ENCODE results near the gene ARHGAP26.

Gene ARHGAP26

GRCh38 chr5:143228597-143229293 lies 458.6 kb downstream of the ARHGAP26 start:
- peak; percentile 35 for DNase-seq (ENCODE audit: low spot score)

GRCh38 chr5:143229426-143229895 lies 459.3 kb downstream of the ARHGAP26 start:
- DNase-seq (ENCODE audit: low spot score) = peak; percentile 10

- peak; percentile 62 for DNase-seq (ENCODE audit: low spot score)
These were observed 459.9 kb downstream of the ARHGAP26 start for GRCh38 chr5:143229896-143230675.

DNA sequence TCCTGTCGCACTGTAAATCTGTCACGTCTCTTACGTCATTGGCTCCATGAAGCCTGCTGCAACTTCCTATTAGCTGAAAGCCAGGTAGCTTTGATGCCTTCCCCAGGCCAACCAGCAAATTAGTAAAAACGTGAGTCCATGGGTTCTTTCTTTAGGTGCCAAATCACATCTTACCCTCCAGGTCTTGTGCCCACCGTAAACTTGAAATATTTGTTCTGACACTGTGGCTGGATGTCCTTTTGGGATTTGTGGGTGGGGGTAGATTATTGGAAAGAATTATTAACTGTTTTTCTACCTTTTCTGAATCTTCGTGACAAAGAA lies 460.5 kb downstream of the ARHGAP26 start:
- DNase-seq (ENCODE audit: low spot score) = no peak

- DNase-seq (ENCODE audit: low spot score) = no peak
These were observed 461.2 kb downstream of the ARHGAP26 start for GRCh38 chr5:143231416-143231815.

DNA sequence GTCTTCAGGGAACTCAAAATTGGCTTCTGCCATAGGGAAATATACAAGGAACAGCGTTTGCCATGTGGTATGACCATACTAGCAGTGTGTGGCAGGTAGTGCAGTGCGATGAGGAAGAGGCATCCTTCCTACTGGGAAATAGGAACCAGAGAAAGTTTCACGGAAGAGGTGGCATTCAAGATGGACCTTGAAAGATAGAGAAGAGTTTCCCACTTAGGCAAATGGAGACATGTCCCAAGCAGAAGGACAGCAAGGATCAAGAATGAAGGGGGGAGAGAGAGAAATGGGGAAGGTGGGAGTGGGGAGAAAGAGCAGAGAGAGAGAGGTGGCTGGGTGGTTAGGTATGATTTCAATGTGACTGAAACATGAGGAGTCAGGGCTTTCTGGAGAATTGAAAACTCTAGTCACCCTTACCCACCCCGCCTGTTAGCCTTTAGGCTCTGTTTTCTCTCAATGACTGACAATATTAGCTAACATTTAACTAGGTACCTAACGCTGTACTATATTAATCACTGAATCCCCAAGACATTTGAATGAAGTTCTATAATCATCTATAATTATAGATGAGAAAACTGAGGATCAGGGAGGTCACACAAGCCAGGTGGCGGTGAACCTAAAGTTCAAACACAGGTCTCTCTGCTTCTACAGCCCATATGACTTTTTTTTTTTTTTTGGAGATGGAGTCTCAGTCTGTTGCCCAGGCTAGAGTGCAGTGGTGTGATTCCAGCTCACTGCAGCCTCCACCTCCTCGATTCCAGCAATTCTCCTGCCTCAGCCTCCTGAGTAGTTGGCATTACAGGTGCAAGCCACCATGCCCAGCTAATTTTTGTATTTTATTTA lies 462.0 kb downstream of the ARHGAP26 start:
- no peak for DNase-seq (ENCODE audit: low spot score)

DNA sequence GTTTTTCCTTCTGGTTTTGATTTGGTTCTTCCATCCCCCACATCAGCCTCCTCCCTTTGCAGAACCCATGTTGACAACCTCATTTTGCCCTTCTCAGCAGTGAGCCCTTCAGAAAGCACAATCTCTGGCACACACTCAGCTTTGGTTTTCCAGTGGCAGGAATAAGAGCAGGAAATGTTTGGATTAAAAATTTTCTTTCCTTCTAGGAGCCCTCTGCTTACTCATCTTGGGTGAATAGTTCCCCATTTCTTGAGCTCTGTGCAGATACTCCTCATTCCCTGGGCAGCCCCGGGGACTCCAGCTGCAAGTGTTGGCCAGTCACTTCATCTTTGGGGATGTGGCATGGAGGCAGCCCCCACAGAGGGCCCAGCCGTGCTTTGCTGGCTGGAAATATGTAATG lies 462.9 kb downstream of the ARHGAP26 start:
- no peak for DNase-seq (ENCODE audit: low spot score)

DNA sequence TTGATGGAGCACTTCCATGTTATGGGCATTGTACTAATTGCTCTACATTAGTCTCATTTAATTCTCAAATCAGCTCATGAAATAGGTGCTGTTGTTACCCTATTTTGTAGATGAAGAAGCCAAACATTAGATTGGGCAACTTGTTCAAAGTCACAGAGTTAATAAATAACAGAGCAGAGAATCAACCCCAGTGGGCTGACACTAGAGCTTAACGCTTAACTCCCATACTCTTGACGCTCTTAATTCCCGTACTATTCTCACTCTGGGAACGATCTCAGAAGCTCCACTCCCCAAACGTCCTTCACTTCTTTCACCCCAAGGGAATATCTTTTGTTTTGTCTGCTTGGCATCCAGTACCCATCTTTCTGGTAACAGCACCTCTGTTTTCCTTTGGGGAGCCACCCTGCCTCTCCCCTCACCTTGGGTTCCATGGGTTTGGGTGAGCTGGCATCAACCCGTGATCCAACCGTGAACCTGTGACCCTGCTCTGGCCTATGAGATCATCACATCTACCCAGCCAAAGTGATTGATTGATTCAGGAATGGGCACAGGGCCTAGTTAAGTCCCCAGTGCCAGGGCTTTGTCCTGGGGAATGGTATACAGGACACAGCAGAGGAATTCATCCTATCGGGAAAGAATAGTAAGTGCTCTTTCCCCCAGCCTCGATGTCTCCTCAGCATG lies 464.1 kb downstream of the ARHGAP26 start:
- DNase-seq (ENCODE audit: low spot score) = no peak

GRCh38 chr5:143235423-143235822 lies 465.2 kb downstream of the ARHGAP26 start:
- no peak for DNase-seq (ENCODE audit: low spot score)

DNA sequence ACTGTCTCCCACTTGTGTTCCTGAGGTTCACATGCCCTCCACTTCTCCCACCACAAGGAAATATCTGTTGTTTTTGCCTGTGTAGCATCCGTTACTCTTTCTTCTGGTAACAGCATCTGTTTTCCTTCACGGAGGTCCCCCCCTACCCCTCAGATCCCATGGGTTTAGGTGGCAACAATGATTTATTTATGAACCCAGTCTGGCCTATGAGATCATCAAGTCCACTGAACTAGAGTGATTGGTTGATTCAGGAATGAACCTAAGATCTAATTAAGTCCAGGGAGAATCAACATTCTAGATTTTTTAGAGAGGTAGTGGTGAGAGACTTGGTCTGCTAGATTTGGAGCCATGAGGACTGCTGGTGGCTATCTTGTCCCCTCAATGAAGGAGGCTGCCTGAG lies 466.5 kb downstream of the ARHGAP26 start:
- DNase-seq (ENCODE audit: low spot score) = no peak

- no peak for DNase-seq (ENCODE audit: low spot score)
These were observed 467.5 kb downstream of the ARHGAP26 start for GRCh38 chr5:143237664-143238063.

DNA sequence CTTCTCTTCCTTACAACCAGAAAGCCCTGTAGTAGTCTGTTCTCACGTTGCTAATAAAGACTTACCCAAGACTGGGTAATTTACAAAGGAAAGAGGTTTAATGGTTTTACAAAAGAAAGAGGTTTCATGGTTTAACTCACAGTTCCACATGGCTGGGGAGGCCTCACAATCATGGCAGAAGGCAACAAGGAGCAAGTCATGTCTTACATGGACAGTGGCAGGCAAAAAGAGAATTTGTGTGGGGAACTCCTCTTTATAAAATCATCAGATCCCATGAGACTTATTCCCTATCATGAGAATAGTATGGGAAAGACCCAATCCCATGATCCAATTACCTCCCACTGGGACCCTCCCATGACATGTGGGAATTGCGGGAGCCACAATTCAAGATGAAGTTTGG lies 468.4 kb downstream of the ARHGAP26 start:
- no peak for DNase-seq (ENCODE audit: low spot score)

GRCh38 chr5:143239882-143240518 lies 469.8 kb downstream of the ARHGAP26 start:
- DNase-seq (ENCODE audit: low spot score) = no peak

DNA sequence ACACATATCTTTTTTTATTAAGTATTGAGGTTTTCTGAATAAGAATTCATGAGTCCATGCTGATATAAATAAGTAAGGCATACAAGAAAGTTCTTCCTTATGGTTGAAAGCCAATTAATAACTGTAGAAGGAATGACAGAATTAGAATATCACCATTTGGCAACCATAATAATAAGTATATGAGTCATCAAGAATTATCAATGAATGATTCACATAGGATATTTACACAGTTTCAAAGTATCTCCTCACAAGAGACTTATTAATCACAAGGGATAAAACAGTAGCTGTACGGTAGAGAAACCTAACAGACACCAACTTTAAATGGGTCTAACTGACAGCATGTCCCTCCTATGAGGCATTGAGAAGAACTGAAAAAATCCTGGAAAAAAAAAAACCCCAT lies 471.7 kb downstream of the ARHGAP26 start:
- DNase-seq (ENCODE audit: low spot score) = no peak

- no peak for DNase-seq (ENCODE audit: low spot score)
These were observed 472.9 kb downstream of the ARHGAP26 start for GRCh38 chr5:143243103-143243502.

DNA sequence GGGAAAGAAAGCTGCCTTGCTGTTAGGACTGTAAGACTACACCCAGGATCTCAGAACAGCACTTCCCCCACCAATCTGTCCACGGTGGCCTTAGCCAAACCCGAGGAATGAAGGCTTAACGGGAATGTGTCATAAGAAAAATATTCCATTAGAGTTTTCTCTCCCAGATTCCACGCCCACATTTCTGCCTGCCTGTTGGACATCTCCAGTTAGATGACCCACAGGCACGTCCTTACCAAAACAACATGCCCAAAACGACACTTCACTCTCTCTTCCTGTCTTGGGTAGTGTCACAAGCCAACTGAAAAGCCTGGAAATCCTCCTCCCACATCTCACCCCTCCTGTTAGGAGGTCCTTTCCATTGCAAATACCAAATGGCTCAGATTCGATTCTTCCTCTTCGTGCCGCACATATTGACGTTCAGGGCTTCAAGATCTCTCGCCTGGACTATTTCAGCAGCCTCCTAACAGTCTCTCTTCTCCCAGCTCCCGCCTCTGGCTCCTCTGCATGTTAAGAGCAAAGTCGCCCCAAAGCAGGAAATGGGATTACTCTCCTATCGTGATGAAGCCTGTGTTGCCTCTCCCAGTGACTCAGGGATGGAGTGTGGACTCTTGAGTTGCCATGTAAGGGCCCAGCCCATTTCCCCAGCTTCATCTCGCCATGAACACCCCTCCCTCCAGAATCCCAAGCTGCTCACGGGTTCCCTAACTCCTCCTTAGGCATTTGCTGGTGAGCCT lies 474.0 kb downstream of the ARHGAP26 start:
- DNase-seq (ENCODE audit: low spot score) = no peak

DNA sequence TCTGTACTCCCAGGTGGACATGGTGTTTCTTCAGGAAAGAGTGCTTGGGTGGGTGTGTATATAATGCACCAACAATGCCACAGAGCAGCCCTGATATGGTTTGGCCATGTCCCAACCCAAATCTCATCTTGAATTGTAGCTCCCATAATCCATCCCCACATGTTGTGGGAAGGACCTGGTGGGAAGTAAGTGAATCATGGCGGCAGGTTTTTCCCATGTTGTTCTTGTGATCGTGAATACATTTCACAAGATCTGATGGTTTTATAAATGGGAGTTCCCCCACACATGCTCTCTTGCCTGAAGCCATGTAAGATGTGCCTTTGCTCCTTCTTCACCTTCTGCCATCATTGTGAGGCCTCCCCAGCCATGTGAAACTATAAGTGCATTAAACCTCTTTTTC lies 474.8 kb downstream of the ARHGAP26 start:
- no peak for DNase-seq (ENCODE audit: low spot score)

DNA sequence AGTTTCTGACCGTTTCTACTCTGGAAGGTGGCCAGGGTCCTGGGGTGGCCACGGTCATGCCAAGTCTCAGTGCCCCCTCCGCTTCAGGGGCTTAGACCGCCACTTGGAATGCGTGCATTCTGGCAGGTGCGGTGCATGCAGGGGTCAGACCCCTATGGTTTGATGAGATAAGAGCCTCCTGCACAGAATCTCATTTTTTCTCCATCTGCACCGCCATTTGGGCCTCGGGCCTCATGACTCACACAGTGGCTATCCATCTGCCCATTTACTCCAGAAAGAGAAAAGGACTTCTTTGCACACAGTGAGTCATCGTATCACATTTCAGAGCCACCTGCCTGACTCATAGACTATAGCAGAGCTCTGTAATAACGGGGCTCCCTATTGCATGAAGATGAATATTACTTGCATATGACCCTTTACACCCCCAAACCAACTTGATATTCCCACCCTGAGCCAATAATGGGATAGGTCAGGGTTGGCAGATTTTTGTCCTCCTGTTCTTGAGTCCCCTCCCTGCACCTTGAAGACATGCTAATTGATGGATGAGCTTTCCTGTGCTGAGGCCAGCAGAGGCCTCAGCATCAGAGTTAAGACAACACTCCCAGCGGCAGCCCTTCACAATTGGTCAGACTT lies 475.9 kb downstream of the ARHGAP26 start:
- DNase-seq (ENCODE audit: low spot score) = no peak

DNA sequence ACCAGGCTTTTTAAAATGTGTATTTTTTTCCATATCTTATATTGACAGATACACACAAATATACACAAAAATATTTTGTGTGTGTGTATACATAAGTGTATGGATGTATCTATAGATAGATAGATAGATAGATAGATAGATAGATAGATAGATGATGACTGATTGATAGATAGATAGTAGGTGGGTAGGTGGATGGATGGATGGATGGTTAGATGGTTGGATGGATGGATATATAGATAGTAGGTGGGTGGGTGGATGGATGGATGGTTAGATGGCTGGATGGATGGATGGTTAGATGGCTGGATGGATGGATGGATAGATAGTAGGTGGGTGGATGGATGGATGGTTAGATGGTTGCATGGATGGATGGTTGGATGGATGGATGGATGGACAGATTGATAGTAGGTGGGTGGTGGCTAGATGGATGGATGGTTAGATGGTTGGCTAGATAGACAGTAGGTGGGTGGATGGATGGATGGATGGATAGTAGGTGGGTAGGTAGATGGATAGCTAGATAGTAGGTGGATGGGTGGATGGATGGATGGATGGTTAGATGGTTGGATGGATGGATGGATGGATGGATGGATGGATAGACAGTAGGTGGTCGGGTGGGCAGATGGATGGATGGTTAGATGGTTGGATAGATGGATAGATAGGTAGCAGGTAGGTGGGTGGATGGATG lies 477.1 kb downstream of the ARHGAP26 start:
- DNase-seq (ENCODE audit: low spot score) = no peak

DNA sequence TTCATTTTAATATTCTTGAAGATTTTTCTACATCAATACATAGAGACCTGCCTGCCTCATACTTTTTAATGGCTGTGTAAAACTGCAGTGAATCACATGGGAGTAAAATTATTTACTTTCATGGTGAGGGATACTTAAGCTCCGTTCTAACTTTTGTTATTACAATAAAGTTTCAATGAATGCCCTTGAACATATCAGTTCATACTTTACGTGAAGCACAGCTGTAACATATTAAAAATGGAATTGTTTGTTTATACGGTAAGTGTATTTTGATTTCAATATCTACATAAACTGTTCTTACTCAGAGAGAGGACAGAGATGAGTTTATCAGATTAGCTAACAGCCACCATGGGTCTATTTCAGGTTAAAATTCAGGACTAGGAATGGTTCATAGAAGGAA lies 478.2 kb downstream of the ARHGAP26 start:
- no peak for DNase-seq (ENCODE audit: low spot score)
